ENCODE data around the gene OR14K1.

GRCh38 chr1:247701338-247701737 is 37.1 kb upstream of the OR14K1 start:
- TF ChIP-seq TAF1 (IDR thresholded peaks at IDR 0.05; ENCODE audit: borderline replicate concordance, low read depth, low read length) (no peak), POLR2AphosphoS5 (IDR thresholded peaks at IDR 0.05; ENCODE audit: low read depth, low read length) (no peak)

Measured in GM12892 (cell line).